ENCODE data around the gene ZNF234.

DNA sequence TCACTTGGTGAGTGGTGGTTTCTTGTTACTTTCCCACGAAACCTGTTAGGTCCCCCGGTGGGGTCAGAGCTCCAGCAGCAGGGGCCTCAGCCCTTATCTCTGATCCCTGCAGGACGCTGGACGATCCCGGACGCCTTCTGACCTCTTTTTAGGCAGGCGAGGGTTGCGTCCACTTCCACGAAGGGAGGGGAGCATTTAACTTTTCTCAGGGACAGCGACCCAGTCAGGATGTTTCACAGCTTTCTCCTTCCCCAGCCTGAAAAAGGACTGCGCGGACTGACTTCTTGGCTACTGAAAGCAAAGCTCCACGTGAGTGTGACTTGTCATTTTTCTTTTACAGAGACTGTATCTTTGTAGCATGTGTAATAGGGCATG, 692 bp downstream of the ZNF234 start:
- TF ChIP-seq, protein P1, sequence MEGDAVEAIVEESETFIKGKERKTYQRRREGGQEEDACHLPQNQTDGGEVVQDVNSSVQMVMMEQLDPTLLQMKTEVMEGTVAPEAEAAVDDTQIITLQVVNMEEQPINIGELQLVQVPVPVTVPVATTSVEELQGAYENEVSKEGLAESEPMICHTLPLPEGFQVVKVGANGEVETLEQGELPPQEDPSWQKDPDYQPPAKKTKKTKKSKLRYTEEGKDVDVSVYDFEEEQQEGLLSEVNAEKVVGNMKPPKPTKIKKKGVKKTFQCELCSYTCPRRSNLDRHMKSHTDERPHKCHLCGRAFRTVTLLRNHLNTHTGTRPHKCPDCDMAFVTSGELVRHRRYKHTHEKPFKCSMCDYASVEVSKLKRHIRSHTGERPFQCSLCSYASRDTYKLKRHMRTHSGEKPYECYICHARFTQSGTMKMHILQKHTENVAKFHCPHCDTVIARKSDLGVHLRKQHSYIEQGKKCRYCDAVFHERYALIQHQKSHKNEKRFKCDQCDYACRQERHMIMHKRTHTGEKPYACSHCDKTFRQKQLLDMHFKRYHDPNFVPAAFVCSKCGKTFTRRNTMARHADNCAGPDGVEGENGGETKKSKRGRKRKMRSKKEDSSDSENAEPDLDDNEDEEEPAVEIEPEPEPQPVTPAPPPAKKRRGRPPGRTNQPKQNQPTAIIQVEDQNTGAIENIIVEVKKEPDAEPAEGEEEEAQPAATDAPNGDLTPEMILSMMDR (IDR thresholded peaks at IDR 0.05): no peak
- TF ChIP-seq POLR2A (IDR thresholded peaks at IDR 0.05): no peak

Measured in body of pancreas (tissue), 4 donors.